Neural cell (in vitro differentiated cells): Measurements from ENCODE around the gene RIMS1.

Experiments
- CTCF ChIP-seq: fragments of 450-650 bp; IDR thresholded peaks from 2 replicates; pipeline ENCODE4 v1.5.1; 2014; ENCODE audit warnings: antibody characterized with exemption, mild to moderate bottlenecking, moderate library complexity; ENCODE audit not compliant: poor library complexity, severe bottlenecking
- EP300 ChIP-seq: fragments of 450-650 bp; conservative IDR thresholded peaks from 2 replicates; pipeline ENCODE4 v1.6.1; 2014; ENCODE audit warnings: antibody characterized with exemption, mild to moderate bottlenecking, moderate library complexity; ENCODE audit not compliant: poor library complexity, severe bottlenecking
- EZH2 ChIP-seq: fragments of 200-600, 300-800 bp; shearing (Covaris generic), sonication (generic); IDR thresholded peaks from 2 replicates; pipeline ENCODE4 v1.6.1; 2014; ENCODE audit warnings: antibody characterized with exemption, low read length, borderline replicate concordance, mild to moderate bottlenecking; ENCODE audit not compliant: insufficient read depth, poor library complexity, severe bottlenecking
- POLR2AphosphoS5 ChIP-seq: IDR thresholded peaks from 2 replicates; pipeline ENCODE4 v1.6.1; 2012
- RAD21 ChIP-seq: fragments of 450-650 bp; conservative IDR thresholded peaks from 2 replicates; pipeline ENCODE4 v1.6.1; 2014; ENCODE audit warnings: antibody characterized with exemption, mild to moderate bottlenecking, moderate library complexity
- REST ChIP-seq: IDR thresholded peaks from 2 replicates; pipeline ENCODE4 v1.6.1; 2012; ENCODE audit warnings: borderline replicate concordance
- SMC3 ChIP-seq: fragments of 450-650 bp; conservative IDR thresholded peaks from 2 replicates; pipeline ENCODE4 v1.6.1; 2014; ENCODE audit warnings: antibody characterized with exemption, mild to moderate bottlenecking, moderate library complexity; ENCODE audit not compliant: poor library complexity
- TAF1 ChIP-seq: IDR thresholded peaks from 2 replicates; pipeline ENCODE4 v1.6.1; 2012; ENCODE audit warnings: low read depth

- no peak for TF ChIP-seq CTCF
- TF ChIP-seq RAD21 = no peak
- TF ChIP-seq EZH2 = no peak
- no peak for TF ChIP-seq POLR2AphosphoS5
- no peak for TF ChIP-seq REST
- TF ChIP-seq TAF1 = no peak
- no peak for TF ChIP-seq EP300
- TF ChIP-seq SMC3 = no peak
Measured at GRCh38 chr6:71997341-71997740, 111.0 kb downstream of the RIMS1 start.
